Body of pancreas (tissue), 4 donors: ENCODE measurements around the gene MAP3K2.

Experiments
- POLR2A ChIP-seq, 3 donors: fragments of 450-650 bp; IDR thresholded peaks; one replicate each; pipeline ENCODE4 v1.6.1; 2016; ENCODE audit warnings: antibody characterized with exemption in 3 of 3, mild to moderate bottlenecking in 2 of 3
- TF ChIP-seq, protein P1 (sequence below), 7 experiments: fragments of 450-650 bp in 4 of 7; fragments of 200-600 bp in 3 of 7; sonication (generic) in 3 of 7; IDR thresholded peaks; one replicate each; pipeline ENCODE4 v1.5.1; 2016 to 2019; ENCODE audit warnings: antibody characterized with exemption in 7 of 7

- no peak for TF ChIP-seq POLR2A (IDR thresholded peaks at IDR 0.05)
- TF ChIP-seq, protein P1, sequence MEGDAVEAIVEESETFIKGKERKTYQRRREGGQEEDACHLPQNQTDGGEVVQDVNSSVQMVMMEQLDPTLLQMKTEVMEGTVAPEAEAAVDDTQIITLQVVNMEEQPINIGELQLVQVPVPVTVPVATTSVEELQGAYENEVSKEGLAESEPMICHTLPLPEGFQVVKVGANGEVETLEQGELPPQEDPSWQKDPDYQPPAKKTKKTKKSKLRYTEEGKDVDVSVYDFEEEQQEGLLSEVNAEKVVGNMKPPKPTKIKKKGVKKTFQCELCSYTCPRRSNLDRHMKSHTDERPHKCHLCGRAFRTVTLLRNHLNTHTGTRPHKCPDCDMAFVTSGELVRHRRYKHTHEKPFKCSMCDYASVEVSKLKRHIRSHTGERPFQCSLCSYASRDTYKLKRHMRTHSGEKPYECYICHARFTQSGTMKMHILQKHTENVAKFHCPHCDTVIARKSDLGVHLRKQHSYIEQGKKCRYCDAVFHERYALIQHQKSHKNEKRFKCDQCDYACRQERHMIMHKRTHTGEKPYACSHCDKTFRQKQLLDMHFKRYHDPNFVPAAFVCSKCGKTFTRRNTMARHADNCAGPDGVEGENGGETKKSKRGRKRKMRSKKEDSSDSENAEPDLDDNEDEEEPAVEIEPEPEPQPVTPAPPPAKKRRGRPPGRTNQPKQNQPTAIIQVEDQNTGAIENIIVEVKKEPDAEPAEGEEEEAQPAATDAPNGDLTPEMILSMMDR (IDR thresholded peaks at IDR 0.05): no peak
These were observed 32.5 kb upstream of the MAP3K2 start for GRCh38 chr2:127420039-127420864.
